Choroid plexus epithelial cell (primary cell): Measurements from ENCODE around the gene MAB21L3.

Experiments used
- DNase-seq: peaks from one replicate; pipeline ENCODE4 v3.0.0-alpha.2; 2010; ENCODE audit warnings: low read depth
- H3K4me3 ChIP-seq: 2 replicates; pipeline ENCODE4 v1.5.1; 2011; ENCODE audit warnings: low read depth, mild to moderate bottlenecking, control low read depth, low read length, moderate library complexity
- CTCF ChIP-seq: conservative IDR thresholded peaks from 2 replicates; pipeline ENCODE4 v1.5.1; 2011; ENCODE audit warnings: low read depth, mild to moderate bottlenecking, control low read depth, inconsistent platforms, low read length, moderate library complexity

The MAB21L3 gene

DNA sequence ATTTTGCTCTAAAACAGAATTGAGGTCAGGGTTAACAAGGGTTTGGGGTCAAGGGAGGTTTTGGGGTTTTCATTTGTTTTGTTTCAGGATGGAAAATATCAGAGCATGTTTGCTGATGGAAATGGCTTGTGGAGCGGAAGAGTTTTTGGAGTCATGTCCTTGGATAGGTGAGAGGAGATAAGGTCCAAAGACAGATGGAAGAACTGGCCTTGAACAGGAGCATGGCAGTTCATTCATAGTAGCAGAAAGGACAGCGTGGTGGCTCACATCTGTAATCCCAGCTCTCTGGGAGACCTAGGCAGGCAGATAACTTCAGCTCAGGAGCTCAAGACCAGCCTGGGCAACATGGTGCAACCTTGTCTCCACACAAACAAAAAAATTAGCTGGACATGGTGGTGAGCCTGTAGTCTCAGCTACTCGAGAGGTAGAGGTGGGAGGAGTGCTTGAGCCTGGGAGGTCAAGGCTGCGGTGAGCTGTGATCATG, 65.1 kb downstream of the MAB21L3 start:
- no peak for DNase-seq
- TF ChIP-seq CTCF: no peak
- H3K4me3 ChIP-seq: no peak overlapping the region

DNA sequence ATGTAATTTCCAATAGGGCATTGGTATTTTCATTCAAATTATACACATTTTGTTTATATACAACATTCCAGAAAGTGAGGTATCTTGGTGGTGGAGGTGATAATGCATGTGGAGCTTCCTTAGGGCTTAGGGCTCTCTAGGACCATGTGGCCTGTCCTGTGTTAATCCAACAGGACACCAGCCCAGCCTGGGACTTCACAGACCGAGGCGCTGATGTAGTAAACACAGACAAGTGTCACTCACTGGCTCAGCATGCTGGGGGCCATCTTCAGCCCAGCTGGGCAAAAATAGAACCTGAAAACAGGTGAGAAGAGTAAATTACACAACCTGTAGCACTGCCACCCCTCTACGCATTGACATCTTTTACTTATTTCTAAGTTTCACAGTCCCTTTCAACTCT, 66.7 kb downstream of the MAB21L3 start:
- no peak for DNase-seq
- H3K4me3 ChIP-seq: no peak overlapping the region

DNA sequence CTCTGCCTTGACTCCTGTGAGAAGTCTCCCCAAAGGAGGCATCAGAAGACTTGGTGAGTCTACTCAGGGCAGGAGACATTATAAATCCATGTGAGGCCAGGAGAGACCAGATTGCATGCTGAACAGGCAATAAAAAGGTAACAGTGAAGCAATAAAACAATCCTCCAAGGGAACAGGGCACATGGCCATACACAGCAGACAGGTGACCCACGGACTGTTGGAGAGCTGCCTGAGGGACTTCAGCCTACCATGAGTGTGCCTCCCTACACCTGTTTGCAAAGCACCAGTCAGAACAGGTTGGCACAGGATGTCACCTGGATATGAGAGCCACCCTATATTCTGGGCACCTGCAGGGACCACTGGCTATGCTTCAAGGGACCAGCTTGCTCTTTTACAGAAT, 67.6 kb downstream of the MAB21L3 start:
- DNase-seq: no peak
- no peak for TF ChIP-seq CTCF
- no peak overlapping the region for H3K4me3 ChIP-seq

More for the DNA sequence above, 66.7 kb downstream of the MAB21L3 start:
- TF ChIP-seq CTCF: no peak

DNA sequence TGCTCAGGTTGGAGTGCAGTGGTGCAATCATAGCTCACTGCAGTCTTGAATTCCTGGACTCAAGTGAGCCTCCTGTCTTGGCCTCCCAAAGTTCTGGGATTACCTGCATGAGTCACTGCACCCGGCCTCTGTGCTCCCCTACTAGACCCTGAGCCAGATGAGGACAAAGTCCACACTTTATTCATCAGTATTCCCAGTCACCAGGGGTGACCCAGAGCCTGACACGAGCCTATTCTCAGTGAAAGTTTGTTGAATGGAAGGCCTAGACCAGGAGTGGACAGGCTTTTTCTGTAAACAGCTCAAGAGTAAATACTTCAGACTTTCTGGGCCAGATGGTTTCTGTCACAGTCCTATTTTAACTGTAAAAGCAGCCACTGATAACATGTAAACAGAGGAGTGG, 68.2 kb downstream of the MAB21L3 start:
- DNase-seq: no peak
- no peak overlapping the region for H3K4me3 ChIP-seq
- no peak for TF ChIP-seq CTCF

DNA sequence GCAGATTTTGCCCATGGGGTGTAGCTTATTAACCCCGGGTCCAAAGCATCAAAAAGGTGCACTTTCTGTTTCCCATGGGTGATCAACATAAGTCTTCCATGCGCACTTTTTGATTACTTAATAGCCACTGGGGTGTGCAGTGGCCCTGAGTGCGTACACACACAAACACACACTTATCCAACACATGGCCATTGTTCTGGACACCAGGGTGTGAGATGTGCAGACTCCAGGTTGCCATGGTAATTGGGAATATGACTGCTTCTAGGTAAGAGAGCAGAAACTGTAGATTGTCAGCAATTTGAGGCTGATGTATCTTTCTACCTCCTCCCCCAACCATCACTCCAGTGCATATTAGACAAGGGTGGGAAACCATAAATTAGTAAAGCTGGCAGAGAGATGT, 68.8 kb downstream of the MAB21L3 start:
- DNase-seq: no peak
- TF ChIP-seq CTCF: no peak

DNA sequence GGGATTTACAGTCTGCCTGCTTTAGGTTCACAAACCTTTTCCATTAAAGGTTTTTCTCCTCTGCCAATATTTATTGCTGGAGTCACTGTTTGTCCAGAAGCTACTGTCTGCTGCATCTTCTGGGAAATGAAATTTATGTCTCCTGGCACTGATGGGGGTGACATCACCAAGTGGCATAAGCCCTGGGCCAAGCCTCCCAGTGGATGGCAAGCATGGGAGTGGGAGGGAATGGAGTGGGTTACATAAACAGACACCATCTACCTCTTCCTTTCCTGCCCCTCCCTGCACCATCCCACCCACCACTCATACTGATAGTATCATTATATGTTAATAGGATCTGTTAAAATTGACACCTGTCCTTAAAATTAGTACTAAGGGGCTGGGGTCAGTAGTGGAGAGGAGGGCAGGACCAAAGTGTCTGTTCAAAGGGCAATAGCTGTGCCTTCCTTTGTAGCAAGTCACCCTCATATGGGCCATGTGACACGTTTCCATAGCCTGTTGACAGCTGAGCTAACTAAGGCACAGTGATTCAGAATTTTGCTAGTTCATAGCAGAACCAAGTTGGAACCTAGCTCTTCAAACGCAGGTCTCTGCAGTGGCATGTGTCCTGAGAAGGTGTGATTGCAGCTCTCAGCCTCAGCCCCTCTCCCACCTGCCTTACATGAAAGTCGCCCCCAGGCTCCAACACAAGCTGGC, 71.0 kb downstream of the MAB21L3 start:
- no peak for DNase-seq
- no peak overlapping the region for H3K4me3 ChIP-seq
- no peak for TF ChIP-seq CTCF

More for the DNA sequence above, 68.8 kb downstream of the MAB21L3 start:
- H3K4me3 ChIP-seq: no peak overlapping the region
